ENCODE results near the gene CRIP2. TPM values are rescaled to one million over a fixed set of nuclear protein-coding genes. Genes with fewer than 3 reads are reported as not detected.

The CRIP2 gene
- total and polyA plus RNA-seq, 2 of the 4 experiments (the other 2 are of a cell fraction), result 18.1 to 123 TPM

DNA sequence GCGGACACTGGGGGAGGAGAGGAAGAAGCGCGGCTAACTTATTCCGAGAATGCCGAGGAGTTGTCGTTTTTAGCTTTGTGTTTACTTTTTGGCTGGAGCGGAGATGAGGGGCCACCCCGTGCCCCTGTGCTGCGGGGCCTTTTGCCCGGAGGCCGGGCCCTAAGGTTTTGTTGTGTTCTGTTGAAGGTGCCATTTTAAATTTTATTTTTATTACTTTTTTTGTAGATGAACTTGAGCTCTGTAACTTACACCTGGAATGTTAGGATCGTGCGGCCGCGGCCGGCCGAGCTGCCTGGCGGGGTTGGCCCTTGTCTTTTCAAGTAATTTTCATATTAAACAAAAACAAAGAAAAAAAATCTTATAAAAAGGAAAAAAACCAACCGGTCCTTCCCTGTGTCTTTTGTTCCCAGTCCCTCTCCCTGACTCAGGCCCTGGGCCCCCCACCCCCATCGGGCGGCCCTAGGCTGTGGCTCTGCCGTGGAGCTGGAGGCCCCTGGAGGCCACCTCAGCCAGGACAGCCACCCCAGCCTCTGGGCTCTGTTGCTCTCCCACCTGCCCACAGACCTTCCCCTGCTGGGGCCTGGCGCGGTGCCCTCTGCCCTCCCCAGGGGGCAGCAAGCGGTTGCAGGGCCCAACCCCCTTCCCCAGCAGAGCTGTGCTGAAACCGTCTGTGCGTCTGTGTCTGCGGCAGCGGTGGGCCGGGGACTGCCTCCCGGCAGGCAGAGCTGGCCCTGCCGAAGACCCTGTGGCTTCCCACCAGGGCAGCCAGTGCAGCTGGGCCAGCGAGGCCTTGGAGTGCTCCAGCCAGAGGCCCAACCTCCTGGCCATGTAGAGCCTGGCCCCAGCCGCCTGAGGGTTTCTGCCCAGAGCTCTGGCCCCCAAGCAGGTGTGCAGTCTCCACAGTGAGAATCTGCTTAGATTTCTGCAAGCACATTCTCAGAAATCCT lies 4.0 kb upstream of the CRIP2 start:
- H3K4me1 ChIP-seq (ENCODE audit: control insufficient read depth, insufficient read depth, low read length), result peaks cover 5% of the 10 kb centered on the region
- H3K36me3 ChIP-seq (ENCODE audit: control insufficient read depth, insufficient read depth, low read length), result peaks cover 25% of the 10 kb centered on the region
- TF ChIP-seq MAZ (IDR thresholded peaks at IDR 0.05; ENCODE audit: borderline replicate concordance, low read depth, low read length), result no peak
- TF ChIP-seq CEBPB (IDR thresholded peaks at IDR 0.05; ENCODE audit: low read depth, low read length), result no peak
- TF ChIP-seq, protein P1, sequence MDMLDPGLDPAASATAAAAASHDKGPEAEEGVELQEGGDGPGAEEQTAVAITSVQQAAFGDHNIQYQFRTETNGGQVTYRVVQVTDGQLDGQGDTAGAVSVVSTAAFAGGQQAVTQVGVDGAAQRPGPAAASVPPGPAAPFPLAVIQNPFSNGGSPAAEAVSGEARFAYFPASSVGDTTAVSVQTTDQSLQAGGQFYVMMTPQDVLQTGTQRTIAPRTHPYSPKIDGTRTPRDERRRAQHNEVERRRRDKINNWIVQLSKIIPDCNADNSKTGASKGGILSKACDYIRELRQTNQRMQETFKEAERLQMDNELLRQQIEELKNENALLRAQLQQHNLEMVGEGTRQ (IDR thresholded peaks at IDR 0.05; ENCODE audit: low read depth, low read length), result no peak
- no peak for TF ChIP-seq MAFK (IDR thresholded peaks at IDR 0.05; ENCODE audit: low read depth, low read length)
- TF ChIP-seq, protein P2, sequence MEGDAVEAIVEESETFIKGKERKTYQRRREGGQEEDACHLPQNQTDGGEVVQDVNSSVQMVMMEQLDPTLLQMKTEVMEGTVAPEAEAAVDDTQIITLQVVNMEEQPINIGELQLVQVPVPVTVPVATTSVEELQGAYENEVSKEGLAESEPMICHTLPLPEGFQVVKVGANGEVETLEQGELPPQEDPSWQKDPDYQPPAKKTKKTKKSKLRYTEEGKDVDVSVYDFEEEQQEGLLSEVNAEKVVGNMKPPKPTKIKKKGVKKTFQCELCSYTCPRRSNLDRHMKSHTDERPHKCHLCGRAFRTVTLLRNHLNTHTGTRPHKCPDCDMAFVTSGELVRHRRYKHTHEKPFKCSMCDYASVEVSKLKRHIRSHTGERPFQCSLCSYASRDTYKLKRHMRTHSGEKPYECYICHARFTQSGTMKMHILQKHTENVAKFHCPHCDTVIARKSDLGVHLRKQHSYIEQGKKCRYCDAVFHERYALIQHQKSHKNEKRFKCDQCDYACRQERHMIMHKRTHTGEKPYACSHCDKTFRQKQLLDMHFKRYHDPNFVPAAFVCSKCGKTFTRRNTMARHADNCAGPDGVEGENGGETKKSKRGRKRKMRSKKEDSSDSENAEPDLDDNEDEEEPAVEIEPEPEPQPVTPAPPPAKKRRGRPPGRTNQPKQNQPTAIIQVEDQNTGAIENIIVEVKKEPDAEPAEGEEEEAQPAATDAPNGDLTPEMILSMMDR (conservative IDR thresholded peaks at IDR 0.05; ENCODE audit: low read depth, low read length), result no peak
- TF ChIP-seq SMC3 (IDR thresholded peaks at IDR 0.05; ENCODE audit: low read depth, low read length), result no peak
- TF ChIP-seq POLR2A (IDR thresholded peaks at IDR 0.05; ENCODE audit: low read depth, low read length), result no peak
- TF ChIP-seq NFE2L2 (IDR thresholded peaks at IDR 0.05; ENCODE audit: low read depth, low read length), result no peak
- no peak for TF ChIP-seq BHLHE40 (IDR thresholded peaks at IDR 0.05; ENCODE audit: low read depth, low read length)
- peaks cover 15% of the 10 kb centered on the region for H4K20me1 ChIP-seq (ENCODE audit: insufficient read depth, low read length)
- H2AK9ac ChIP-seq (replicated peaks; ENCODE audit: low read depth, low read length, poor library complexity), result no peak overlapping the region
- H2BK120ac ChIP-seq (ENCODE audit: low read depth, low read length), result no peak overlapping the region
- H4K91ac ChIP-seq (ENCODE audit: insufficient read depth, low read depth, low read length), result no peak overlapping the region
- no peak overlapping the region for H2BK5ac ChIP-seq (ENCODE audit: low read depth, low read length, poor library complexity, severe bottlenecking)
- H2AK5ac ChIP-seq (ENCODE audit: low read depth, low read length), result no peak overlapping the region
- WGBS, 2 experiments (ENCODE audit: extremely low coverage in 2 of 2, insufficient read length in 1 of 2), result 49% methylated on average over 9 of the region's 34 CpGs; no CpG with 5 or more reads in 1 of the 2 experiments
- no peak overlapping the region for H3K4me3 ChIP-seq (ENCODE audit: insufficient read depth, low read depth, low read length)
- in situ Hi-C loops (cut with MboI; ENCODE audit: low sequenced_read_pairs), result no loop called here
- H4K5ac ChIP-seq (ENCODE audit: low read depth, low read length), result no peak overlapping the region
- no peak overlapping the region for H3K4me2 ChIP-seq (ENCODE audit: low read depth, low read length)
- no peak overlapping the region for H3K27ac ChIP-seq (ENCODE audit: insufficient read depth, low read length)
- H3K14ac ChIP-seq (replicated peaks; ENCODE audit: low read depth, low read length), result no peak overlapping the region
- ChIA-PET POLR2A (ENCODE audit: unreplicated experiment) (no interaction called here), CTCF (interaction anchor here (1.1 kb wide), 2 partner anchors 10 to 16 kb away, joined by 3 to 7 read pairs; partner anchors contain the start of gene CRIP1)
- H3K18ac ChIP-seq (ENCODE audit: low read depth, low read length), result no peak overlapping the region
- H3K9ac ChIP-seq (ENCODE audit: low read depth, low read length), result no peak overlapping the region
- BruUV-seq (replicated peaks), result no TSS peak
- 0 out of 2 replicates have a peak, but pooled peaks cover 2% of the 10 kb centered on the region for H3K9me1 ChIP-seq (ENCODE audit: insufficient read depth, low read length)
- ATAC-seq (ENCODE audit: low read depth) (no peak), DNase-seq (no peak)
- no peak overlapping the region for H2BK20ac ChIP-seq (ENCODE audit: low read depth, low read length)
- no peak overlapping the region for H4K8ac ChIP-seq (ENCODE audit: low read depth in 2 of 2, low read length in 2 of 2)
- dilution Hi-C loops (cut with HindIII; ENCODE audit: low sequenced_read_pairs, unreplicated experiment), result no loop called here
- no peak overlapping the region for H2AFZ ChIP-seq (replicated peaks; ENCODE audit: low read length, poor library complexity)
- H3K4ac ChIP-seq (ENCODE audit: low read depth, low read length), result no peak overlapping the region
- intact Hi-C loops (cut with micrococcal nuclease), result no loop called here
- no peaks in the 10 kb centered on the region for H3K27me3 ChIP-seq (ENCODE audit: control insufficient read depth, insufficient read depth, low read length)
- peaks cover 0 to 5% of the 10 kb centered on the region in 2 experiments; a peak in 1 of 4 replicates for H3K79me1 ChIP-seq (ENCODE audit: low read depth in 1 of 2, low read length in 2 of 2)
- no peaks in the 10 kb centered on the region for H3K9me3 ChIP-seq (ENCODE audit: control insufficient read depth, insufficient read depth, low read length)
- H2BK15ac ChIP-seq (ENCODE audit: low read depth, low read length), result no peak overlapping the region
- no peak overlapping the region for H3K23ac ChIP-seq (ENCODE audit: low read depth, low read length)
- no peak overlapping the region for H3K56ac ChIP-seq (ENCODE audit: extremely low read depth, insufficient read depth, low read length)
